SK-N-DZ (cell line): Measurements from ENCODE around the gene PPP2R2D.

Source experiments
- DNase-seq: peaks from one replicate; pipeline ENCODE4 v3.0.0-alpha.2; 2015; ENCODE audit warnings: low spot score

PPP2R2D gene

DNA sequence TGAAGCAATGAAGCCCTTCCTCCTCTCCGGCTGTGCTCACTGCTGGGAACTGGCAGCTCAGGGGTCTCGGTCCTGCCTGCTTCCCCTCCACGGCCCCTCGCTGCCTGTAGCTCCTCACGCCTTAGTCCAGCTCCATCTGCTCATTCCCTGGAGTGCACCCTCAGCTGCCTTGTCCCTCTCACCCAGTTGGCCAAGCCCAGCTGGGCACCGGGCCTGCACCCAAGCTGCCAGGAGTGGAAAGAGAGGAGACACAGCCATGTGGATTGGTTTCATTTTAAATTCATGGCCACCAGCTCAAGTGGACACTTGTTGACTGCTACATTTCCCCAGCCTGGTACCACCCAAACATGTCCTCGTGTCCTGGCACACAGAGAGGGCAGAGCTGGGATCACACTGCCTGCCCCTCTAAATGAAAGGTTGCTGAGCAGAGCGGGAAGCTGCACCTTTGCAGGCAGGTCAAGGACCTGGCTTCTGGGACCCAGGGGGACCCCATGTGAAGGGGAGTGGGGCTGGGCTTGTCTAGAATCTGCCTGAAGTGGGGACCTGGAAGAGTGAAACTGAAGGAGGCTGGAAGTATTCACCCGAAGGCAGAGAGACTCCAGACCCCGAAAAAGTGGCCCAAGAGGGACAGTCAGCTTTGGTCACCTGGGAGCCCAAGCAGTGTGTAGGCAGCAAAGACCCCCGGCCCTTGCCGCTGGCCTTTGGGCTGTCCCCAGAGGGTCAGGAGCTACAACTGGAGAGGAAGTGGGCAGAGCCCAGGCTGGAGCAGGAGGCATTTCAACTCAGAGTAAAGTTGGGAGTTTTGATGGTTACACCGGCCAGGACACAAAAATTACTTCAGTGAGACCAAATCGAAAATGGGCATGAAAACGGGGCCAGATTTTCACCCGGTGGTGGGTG is 95.9 kb downstream of the PPP2R2D start:
- no peak for DNase-seq

DNA sequence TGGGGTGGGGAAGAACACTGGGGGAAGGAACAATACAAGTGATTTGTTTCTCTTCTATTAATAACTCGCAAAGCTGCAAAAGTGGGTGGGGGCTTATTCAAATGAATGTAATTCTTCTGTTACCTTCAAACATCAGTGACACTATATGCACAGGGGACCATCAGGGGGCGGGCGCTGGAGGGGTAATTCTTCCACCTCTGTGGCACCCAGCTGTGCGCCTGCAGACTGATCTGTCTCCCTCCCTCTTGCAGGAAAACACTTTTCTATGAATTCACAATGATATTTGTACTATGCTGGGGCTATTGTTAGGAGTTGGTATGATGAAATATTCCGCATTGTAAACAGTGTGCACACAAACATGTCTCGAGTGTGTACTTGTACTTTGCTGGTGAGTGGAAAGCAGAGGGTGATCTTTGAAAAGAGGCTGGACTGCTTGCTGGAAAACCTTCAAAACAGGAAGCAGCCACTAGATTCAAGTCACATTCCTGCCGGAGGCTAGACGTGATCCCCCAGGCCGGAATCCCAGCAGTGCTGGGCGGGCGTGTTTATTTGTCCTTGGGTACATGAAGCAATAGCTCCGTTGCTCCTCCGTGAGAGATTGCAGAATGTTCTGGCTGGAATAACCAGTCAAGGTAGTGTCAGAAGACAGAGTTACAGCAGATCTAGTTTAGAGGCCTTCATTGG is 96.7 kb downstream of the PPP2R2D start:
- no peak for DNase-seq

GRCh38 chr10:131998050-131998844 is 97.4 kb downstream of the PPP2R2D start:
- no peak for DNase-seq

GRCh38 chr10:131998845-131999681 is 98.3 kb downstream of the PPP2R2D start:
- no peak for DNase-seq

DNA sequence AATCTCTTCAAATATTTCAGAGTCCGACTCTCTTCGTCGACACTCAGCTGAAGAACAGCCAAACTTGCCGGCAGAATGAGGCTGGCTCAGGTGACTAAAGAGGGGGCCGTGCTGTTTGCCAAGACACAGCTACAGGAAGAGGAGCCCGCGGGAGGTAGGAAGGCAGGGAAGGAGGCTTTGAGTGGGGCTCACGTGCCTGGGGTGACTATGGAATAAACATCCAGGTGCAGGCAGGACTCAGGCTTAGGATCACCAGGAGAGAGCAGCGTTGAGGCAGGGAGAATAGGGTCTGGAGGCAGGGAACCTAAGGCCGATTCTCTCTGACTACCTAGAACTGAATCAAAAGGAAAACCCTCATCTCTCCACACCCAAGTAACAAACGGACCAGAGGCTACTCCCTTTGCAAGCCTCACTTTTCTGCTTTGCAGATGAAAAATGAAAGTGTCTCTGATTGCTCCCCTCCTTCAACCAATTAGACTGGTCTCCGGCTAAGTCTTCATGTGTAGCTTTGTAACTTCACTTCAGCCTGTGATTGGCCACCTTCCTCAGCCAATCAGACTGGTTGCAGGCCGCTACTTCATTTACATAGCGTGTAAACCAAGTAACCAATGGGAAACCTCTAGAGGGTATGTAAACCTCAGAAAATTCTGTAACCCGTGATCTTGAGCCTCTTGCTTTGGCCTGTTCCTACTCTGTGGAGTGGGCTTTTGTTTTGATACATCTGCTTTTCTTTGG is 100.6 kb downstream of the PPP2R2D start:
- no peak for DNase-seq

DNA sequence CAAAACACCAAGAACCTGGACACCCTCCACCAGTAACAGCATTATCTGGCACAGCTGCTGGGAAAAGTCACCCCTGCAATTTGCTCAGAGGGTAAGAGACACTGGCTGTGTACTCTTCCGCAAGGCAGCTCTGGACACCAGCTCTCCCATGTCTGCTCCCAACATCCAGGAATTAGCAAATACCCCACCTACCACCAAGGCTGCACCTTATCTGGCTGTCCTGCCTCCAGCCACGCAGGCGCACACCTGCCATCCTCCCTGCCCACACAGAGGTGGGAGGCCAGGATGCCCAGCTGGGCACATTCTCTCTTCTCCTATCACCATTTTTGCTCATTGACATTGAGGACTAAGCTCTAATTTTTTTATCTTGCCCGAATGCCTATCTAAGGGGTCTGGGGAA is 101.2 kb downstream of the PPP2R2D start:
- no peak for DNase-seq

DNA sequence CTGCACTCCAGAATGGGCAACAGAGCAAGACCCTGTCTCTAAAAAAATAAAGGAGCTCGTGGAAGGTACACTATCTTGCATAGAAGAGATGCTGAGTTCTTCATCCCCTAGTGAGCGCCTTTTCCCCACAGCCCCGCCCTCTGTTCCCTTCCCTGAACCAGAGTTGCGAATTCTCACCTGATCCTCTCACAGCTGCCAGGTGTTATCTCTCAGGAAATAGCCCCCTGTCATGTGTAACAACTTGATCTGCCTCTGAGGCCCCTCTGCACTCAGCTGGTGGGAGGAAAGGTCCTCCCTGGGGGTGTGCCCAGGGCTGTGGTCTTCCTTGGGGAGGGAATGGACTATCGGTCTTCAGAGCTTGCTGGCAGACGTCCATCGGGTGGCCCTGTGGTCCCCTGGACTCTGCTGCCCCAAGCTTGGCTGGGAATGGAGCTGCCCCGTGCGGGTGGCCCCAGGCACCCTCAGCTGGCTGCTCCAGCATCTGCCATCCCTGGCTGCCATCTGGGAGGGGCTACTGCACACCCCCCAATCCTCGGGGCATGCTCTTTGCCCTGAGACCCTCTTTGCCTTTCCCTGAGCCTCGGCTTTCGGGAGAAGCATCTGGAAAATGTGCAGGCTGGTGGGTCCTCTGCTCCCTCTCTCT is 102.6 kb downstream of the PPP2R2D start:
- DNase-seq = no peak

- DNase-seq = no peak
Observed at GRCh38 chr10:132004052-132004451, 103.2 kb downstream of the PPP2R2D start.

GRCh38 chr10:132005147-132005546 is 104.3 kb downstream of the PPP2R2D start:
- no peak for DNase-seq

GRCh38 chr10:132006966-132007365 is 106.2 kb downstream of the PPP2R2D start:
- DNase-seq = no peak

- DNase-seq = no peak
Observed at GRCh38 chr10:132007681-132008080, 106.9 kb downstream of the PPP2R2D start.
